NOMO-1 (cell line): ENCODE results near the gene GPR137.

Experiments used
- DNase-seq, 2 experiments: peaks; one replicate each; lab custom pipeline; 2025; ENCODE audit not compliant: unreplicated experiment in 2 of 2; lab: John Stamatoyannopoulos, UW

Gene GPR137

GRCh38 chr11:64337538-64338249 is 52.0 kb downstream of the GPR137 start:
- DNase-seq: no peak

- DNase-seq: no peak
These were observed 53.1 kb downstream of the GPR137 start for GRCh38 chr11:64338716-64339115.
